22Rv1 (cell line): ENCODE measurements around the gene C10orf95.

Experiments used
- H3K27ac ChIP-seq: fragments of 450-650 bp; 2 replicates; pipeline ENCODE4 v1.5.1; 2017
- ZFX ChIP-seq: fragments of 450-650 bp; IDR thresholded peaks from 2 replicates; pipeline ENCODE4 v1.6.1; 2017; ENCODE audit warnings: antibody characterized with exemption, borderline replicate concordance
- TF ChIP-seq, protein P1 (sequence below): fragments of 450-650 bp; IDR thresholded peaks from 2 replicates; pipeline ENCODE4 v1.5.1; 2017; ENCODE audit warnings: mild to moderate bottlenecking

Gene C10orf95

DNA sequence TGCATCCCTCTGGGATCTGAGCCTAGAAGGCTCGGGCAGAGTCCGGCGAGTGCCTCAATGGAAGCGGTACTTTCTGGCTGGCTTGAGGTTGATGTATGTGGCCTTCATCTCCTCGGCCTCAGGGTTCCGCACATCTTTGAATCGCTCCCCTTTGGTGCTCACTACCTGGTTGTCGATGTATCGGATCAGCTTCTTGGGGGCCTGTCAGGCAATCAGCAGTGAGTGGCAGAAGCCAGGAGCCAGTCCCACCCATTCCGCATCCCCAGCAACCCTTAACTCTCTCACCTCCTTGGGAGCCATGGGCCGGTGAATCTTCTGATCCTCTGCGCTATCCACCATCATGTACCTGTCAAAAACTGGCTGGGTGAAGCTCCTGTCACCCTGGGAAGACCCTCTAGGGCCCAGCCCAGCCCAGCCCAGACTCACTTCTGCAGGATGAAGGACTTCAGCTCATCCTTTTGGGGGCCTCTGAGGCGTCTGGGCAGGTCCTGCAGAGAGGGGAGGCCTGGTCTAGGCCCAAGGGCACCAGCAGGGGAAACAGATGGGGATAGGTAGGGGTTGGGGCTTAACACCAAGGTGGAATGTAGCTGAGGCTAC lies 27.9 kb downstream of the C10orf95 start:
- TF ChIP-seq ZFX, result no peak
- TF ChIP-seq, protein P1, sequence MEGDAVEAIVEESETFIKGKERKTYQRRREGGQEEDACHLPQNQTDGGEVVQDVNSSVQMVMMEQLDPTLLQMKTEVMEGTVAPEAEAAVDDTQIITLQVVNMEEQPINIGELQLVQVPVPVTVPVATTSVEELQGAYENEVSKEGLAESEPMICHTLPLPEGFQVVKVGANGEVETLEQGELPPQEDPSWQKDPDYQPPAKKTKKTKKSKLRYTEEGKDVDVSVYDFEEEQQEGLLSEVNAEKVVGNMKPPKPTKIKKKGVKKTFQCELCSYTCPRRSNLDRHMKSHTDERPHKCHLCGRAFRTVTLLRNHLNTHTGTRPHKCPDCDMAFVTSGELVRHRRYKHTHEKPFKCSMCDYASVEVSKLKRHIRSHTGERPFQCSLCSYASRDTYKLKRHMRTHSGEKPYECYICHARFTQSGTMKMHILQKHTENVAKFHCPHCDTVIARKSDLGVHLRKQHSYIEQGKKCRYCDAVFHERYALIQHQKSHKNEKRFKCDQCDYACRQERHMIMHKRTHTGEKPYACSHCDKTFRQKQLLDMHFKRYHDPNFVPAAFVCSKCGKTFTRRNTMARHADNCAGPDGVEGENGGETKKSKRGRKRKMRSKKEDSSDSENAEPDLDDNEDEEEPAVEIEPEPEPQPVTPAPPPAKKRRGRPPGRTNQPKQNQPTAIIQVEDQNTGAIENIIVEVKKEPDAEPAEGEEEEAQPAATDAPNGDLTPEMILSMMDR, result no peak
- peak overlapping the region; percentile 97 for H3K27ac ChIP-seq

DNA sequence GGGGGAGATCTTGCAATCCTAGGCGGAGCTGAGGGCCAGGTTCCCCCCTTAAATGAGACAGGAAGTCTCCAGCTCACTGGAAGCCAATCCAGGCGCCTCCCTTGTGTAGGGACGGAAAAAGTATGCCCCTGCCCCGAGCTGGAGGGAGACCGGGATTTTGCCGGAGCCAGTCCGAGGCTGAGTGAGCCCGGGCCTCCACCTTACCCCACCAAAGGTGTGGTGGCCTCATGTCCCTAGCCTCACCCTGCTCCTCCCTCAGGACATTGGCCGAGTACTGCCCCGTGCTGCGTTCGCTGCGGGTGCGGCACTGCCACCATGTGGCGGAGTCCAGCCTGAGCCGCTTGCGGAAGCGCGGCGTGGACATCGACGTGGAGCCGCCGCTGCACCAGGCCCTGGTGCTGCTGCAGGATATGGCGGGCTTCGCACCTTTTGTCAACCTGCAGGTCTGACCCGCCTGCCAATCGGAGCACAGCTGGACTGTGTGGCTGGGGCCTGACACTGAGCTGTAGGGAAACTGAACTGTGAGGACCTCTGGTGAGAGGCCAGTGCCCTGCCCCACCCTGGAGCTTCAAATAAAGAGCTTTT lies 28.7 kb downstream of the C10orf95 start:
- no peak for TF ChIP-seq ZFX
- TF ChIP-seq, protein P1, result peak; percentile 96
- H3K27ac ChIP-seq, result peak overlapping the region; percentile 97

DNA sequence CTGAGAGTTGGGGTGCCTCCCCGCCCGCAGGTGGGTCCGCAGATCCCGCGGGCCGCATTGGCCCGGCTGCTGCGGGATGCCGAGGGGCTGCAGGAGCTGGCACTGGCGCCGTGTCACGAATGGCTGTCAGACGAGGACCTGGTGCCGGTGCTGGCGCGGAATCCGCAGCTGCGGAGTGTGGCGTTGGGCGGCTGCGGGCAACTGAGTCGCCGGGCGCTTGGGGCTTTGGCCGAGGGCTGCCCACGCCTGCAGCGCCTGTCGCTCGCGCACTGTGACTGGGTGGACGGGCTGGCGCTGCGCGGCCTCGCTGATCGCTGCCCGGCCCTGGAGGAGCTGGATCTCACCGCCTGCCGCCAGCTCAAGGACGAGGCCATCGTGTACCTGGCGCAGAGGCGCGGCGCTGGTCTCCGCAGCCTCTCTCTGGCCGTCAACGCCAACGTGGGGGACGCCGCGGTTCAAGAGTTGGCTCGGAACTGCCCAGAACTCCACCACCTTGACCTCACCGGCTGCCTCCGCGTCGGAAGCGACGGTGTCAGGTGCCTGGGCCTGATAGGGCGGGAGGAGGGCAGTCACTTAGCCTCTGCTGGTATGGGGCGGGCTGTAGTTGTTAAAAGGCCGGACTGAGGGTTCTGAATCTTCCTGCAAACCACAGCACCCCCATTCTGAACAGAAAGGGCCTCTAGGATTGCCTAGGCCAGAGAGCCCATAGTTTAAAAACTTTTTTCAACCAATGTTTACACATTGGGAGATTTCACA lies 29.4 kb downstream of the C10orf95 start:
- peak overlapping the region; percentile 97 for H3K27ac ChIP-seq

DNA sequence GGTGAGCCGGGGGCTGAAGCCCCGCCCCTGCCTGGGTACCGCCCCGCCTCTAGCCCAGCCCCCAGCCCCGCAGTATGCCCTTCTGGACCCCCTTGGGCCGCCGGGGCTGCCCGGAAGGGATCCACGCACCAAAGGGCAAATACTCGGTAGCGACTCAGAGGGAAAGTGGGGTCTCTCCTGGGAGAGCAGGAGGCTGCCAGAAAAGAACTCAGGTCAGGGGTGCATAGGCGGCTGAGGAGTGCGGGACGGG lies 29.9 kb downstream of the C10orf95 start:
- H3K27ac ChIP-seq, result peak overlapping the region; percentile 97
- TF ChIP-seq, protein P1, result no peak
- TF ChIP-seq ZFX, result no peak

More for the DNA sequence above, 29.4 kb downstream of the C10orf95 start:
- TF ChIP-seq, protein P1, result no peak
- TF ChIP-seq ZFX, result no peak

DNA sequence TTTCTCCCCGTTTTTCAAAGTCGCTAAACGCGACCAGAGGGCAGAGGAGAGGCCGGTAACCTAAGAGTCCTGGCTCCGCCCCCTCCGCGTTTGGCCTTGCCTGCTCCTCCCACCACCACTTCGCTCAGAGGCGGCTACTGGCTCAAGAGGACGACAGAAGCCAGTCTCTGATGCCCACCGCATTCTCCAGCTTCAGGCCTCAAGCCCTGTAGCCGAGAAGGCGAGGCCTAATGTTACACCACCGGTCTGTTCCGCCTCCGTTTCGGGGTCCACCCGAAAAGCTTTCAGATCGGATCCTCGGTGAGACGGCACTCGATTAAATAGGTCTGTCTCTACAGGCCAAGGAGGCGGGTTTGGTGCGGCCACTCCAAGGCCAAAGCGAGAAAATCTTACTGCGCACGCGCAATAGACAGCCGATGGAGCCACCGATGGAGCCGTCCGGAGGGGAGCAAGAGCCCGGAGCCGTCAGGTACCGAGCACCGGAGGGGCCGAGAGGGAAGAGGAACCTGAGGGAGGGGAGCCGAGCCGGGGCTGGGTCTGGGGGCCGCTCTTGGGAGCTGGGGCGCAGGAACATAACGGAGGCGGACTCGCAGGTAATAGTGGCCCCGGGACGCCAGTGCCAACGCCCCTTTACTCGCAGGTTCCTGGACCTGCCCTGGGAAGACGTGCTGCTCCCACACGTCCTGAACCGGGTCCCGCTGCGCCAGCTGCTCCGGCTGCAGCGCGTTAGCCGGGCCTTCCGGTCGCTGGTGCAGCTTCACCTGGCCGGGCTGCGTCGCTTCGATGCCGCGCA lies 30.4 kb downstream of the C10orf95 start, which contains the start of gene FBXL15:
Gene FBXL15 (plus strand): TSS at position 123 of the 793 bp plus-strand sequence. CDS start 294 bp downstream, at position 417.
- TF ChIP-seq, protein P1, result no peak
- TF ChIP-seq ZFX, result no peak
- H3K27ac ChIP-seq, result peak within 1 kb of the TSS; percentile 97

DNA sequence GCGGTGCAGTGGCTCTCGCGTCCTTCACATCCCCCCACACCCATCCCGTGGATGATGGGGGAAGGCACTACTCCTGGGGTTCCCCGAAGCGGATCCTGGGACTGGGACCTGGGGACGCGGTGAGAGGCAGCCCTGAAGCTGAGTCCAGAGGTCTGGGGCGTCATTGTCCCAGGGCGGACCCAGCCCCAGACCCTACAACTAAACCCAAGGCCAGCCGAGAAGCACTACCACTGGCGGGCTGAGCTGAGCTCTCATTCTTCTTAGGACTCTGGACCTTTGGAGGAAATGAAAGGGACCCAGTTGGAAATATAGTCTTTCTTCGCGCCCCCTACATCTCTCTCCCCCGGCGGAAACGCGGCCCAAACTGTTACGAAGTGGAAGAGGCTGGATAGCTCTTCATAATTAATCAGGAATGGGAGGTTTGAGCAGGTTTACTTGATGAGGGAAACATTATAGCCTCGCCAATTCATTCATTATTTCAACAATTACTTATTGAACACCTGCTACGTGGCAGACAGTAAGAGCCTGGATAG lies 31.1 kb downstream of the C10orf95 start:
- TF ChIP-seq, protein P1, result no peak
- no peak for TF ChIP-seq ZFX
- H3K27ac ChIP-seq, result peak overlapping the region; percentile 97
